Thyroid gland (tissue), 4 donors: ENCODE data around the gene SMIM22.

Experiments used
- CTCF ChIP-seq, 6 experiments: fragments of 200-600 bp in 3 of 6; fragments of 450-650 bp in 3 of 6; sonication (generic) in 3 of 6; IDR thresholded peaks; one replicate each; pipeline ENCODE4 v1.5.1; 2016 to 2019; ENCODE audit warnings: antibody characterized with exemption in 6 of 6, mild to moderate bottlenecking in 2 of 6, inconsistent platforms in 1 of 6, moderate library complexity in 1 of 6
- POLR2A ChIP-seq, 2 donors: fragments of 450-650 bp; IDR thresholded peaks; one replicate each; pipeline ENCODE4 v1.6.1; 2017; ENCODE audit warnings: antibody characterized with exemption in 2 of 2, mild to moderate bottlenecking in 2 of 2, moderate library complexity in 1 of 2

DNA sequence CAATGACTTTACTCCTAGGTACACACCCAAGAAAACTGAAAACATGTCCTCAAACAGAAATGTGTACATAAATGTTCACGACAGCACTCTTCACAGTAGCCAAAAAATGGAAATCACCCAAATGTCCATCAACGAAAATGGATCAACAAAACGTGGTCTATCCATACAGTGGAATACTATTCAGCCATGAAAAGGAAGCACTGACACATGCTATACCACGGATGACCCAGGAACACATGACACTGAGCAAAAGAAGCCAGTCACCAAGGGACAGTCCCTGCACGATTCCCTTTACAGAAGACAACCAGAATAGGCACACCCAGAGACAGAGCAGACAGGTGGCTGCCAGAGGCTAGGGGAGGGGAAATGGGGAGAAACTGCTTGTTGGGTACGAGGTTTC lies 39.5 kb upstream of the SMIM22 start:
- TF ChIP-seq POLR2A (IDR thresholded peaks at IDR 0.05) (no peak), CTCF (IDR thresholded peaks at IDR 0.05) (no peak)
